K562 (cell line): ENCODE data around the gene EPHB6. TPM values are rescaled to one million over a fixed set of nuclear protein-coding genes. Genes with fewer than 3 reads are reported as not detected.

Experiments used
- ATAC-seq: fragments of 200-7000 bp; cut with Tn5 transposase; 3 replicates; pipeline ENCODE4 v1.9.1; 2020; ENCODE audit warnings: moderate library complexity
- BruUV-seq: library from RNA; stranded (reverse); fragments of 400-500 nt; replicated peaks from 2 replicates; lab custom pipeline; 2021; lab: Mats Ljungman, UMichigan
- CTCF ChIA-PET: fragments of 300-600 bp; formaldehyde crosslinking; extraction: SDS; loops from one replicate; lab custom pipeline; 2021; ENCODE audit warnings: low intra/inter-chr PET ratio; lab: Yijun Ruan, JAX
- POLR2A ChIA-PET: fragments of 300-600, 350-650 bp; sonication (Branson Sonifier 250); formaldehyde crosslinking; extraction: SDS; loops from one replicate; lab custom pipeline; 2021; ENCODE audit warnings: antibody characterized with exemption, inconsistent platforms; lab: Yijun Ruan, JAX
- DNase-seq, 4 experiments: peaks; one replicate each; pipeline versions ENCODE4 v3.0.0 to v3.0.0-alpha.2; 2011 to 2018; ENCODE audit warnings: low spot score in 3 of 4, mixed read lengths in 3 of 4; ENCODE audit errors: extremely low read depth in 1 of 4
- FAIRE-seq: peaks from 2 replicates; lab custom pipeline; 2011; peaks lifted over from hg19 to GRCh38; lab: Jason Lieb, UNC
- H2AFZ ChIP-seq: 2 replicates; pipeline ENCODE4 v1.6.0; 2011; ENCODE audit warnings: low read depth, low read length, control low read depth, inconsistent platforms
- H3K27ac ChIP-seq: fragments of 200-600 bp; 3 replicates; pipeline ENCODE4 v1.8.0; 2011; ENCODE audit warnings: low read depth, mild to moderate bottlenecking, control low read depth, inconsistent platforms, low read length, moderate library complexity, mixed read lengths; ENCODE audit errors: extremely low read depth
- H3K27me3 ChIP-seq, 2 experiments: fragments of 300-600 bp in 1 of 2; 2 replicates in 1 of 2; 3 replicates in 1 of 2; pipeline versions ENCODE4 v1.6.0 to v1.8.0; 2011; ENCODE audit warnings: inconsistent platforms in 2 of 2, low read length in 2 of 2, mild to moderate bottlenecking in 1 of 2, mixed read lengths in 1 of 2, moderate library complexity in 1 of 2; ENCODE audit not compliant: control insufficient read depth in 2 of 2, insufficient read depth in 2 of 2
- H3K36me3 ChIP-seq: fragments of 300-600 bp; 3 replicates; pipeline ENCODE4 v1.8.0; 2011; ENCODE audit warnings: mild to moderate bottlenecking, low read length, inconsistent platforms; ENCODE audit not compliant: control insufficient read depth, insufficient read depth
- H3K4me1 ChIP-seq, 2 experiments: fragments of 200-600 bp in 1 of 2; replicated peaks in 1 of 2; 2 replicates in 1 of 2; 3 replicates in 1 of 2; pipeline versions ENCODE4 v1.5.1 to v1.8.0; 2011; ENCODE audit warnings: inconsistent platforms in 2 of 2, low read length in 2 of 2, mild to moderate bottlenecking in 1 of 2, mixed read lengths in 1 of 2, moderate library complexity in 1 of 2; ENCODE audit not compliant: control insufficient read depth in 2 of 2, insufficient read depth in 2 of 2
- H3K4me2 ChIP-seq: 2 replicates; pipeline ENCODE4 v1.6.1; 2011; ENCODE audit warnings: low read length, control low read depth, inconsistent platforms, mixed read lengths; ENCODE audit not compliant: insufficient read depth
- H3K4me3 ChIP-seq: fragments of 200-600 bp; sonication (generic), shearing (Covaris generic); 2 replicates; pipeline ENCODE4 v1.5.1; 2016; ENCODE audit warnings: control low read depth, inconsistent platforms
- H3K79me2 ChIP-seq: fragments of 200-600 bp; 3 replicates; pipeline ENCODE4 v1.8.0; 2011; ENCODE audit warnings: low read length, inconsistent platforms; ENCODE audit not compliant: control insufficient read depth, insufficient read depth
- H3K9ac ChIP-seq, 2 experiments: 2 replicates each; pipeline versions ENCODE4 v1.6.0 to v1.6.1; 2011; ENCODE audit warnings: low read depth in 2 of 2, low read length in 2 of 2, control low read depth in 1 of 2, inconsistent platforms in 1 of 2, mild to moderate bottlenecking in 1 of 2, mixed read lengths in 1 of 2; ENCODE audit not compliant: insufficient read depth in 1 of 2
- H3K9me1 ChIP-seq: one replicate; pipeline ENCODE4 v1.6.0; 2011; ENCODE audit warnings: inconsistent platforms, mild to moderate bottlenecking, low read length, moderate library complexity; ENCODE audit not compliant: control insufficient read depth, insufficient read depth
- H3K9me3 ChIP-seq: replicated peaks from 2 replicates; pipeline ENCODE4 v1.5.1; 2011; ENCODE audit warnings: low read depth, low read length, inconsistent platforms; ENCODE audit not compliant: control insufficient read depth, insufficient read depth
- H4K20me1 ChIP-seq: replicated peaks from 2 replicates; pipeline ENCODE4 v1.6.1; 2011; ENCODE audit warnings: low read length, inconsistent platforms, mixed read lengths; ENCODE audit not compliant: control insufficient read depth, insufficient read depth
- HMGN3 ChIP-seq: IDR thresholded peaks from 2 replicates; pipeline ENCODE4 v1.6.1; 2011; ENCODE audit warnings: borderline replicate concordance, low read depth, mild to moderate bottlenecking, mixed read lengths, low read length; ENCODE audit not compliant: insufficient read length; ENCODE audit errors: extremely low read depth
- NRF1 ChIP-seq, 2 experiments: fragments of 450-650 bp; IDR thresholded peaks in 1 of 2; conservative IDR thresholded peaks in 1 of 2; 2 replicates each; pipeline ENCODE4 v1.6.1; 2014; ENCODE audit warnings: mild to moderate bottlenecking in 2 of 2
- RFX7 ChIP-seq: fragments of 250-450 bp; sonication (Bioruptor Pico); IDR thresholded peaks from 2 replicates; pipeline ENCODE4 v1.5.1; 2021; ENCODE audit warnings: mild to moderate bottlenecking
- STAG1 ChIP-seq: sonication (generic); formaldehyde crosslinking; IDR thresholded peaks from 2 replicates; pipeline ENCODE4 v1.5.0; 2020; ENCODE audit warnings: missing genetic modification reagents, borderline replicate concordance
- TBL1XR1 ChIP-seq, 2 experiments: IDR thresholded peaks; 2 replicates each; pipeline ENCODE4 v1.6.1; 2012; ENCODE audit warnings: improper control_type of control experiment in 2 of 2, low read length in 2 of 2, mild to moderate bottlenecking in 1 of 2
- TCF3 ChIP-seq: sonication (generic); formaldehyde crosslinking; IDR thresholded peaks from 2 replicates; pipeline ENCODE4 v1.4.0; 2020; ENCODE audit warnings: mild to moderate bottlenecking, missing genetic modification reagents
- TCFL5 ChIP-seq: fragments of 250-450 bp; sonication (Bioruptor Pico); conservative IDR thresholded peaks from 2 replicates; pipeline ENCODE4 v1.6.1; 2021; ENCODE audit warnings: mild to moderate bottlenecking, moderate library complexity, matching md5 sums
- ZNF324 ChIP-seq: fragments of 250-450 bp; sonication (Bioruptor Pico); IDR thresholded peaks from 2 replicates; pipeline ENCODE4 v1.4.0; 2020; ENCODE audit warnings: mild to moderate bottlenecking
- ZNF551 ChIP-seq: fragments of 250-450 bp; sonication (Bioruptor Pico); IDR thresholded peaks from 2 replicates; pipeline ENCODE4 v1.5.0; 2021; ENCODE audit warnings: mild to moderate bottlenecking, moderate library complexity
- ZNF76 ChIP-seq: fragments of 250-450 bp; sonication (Bioruptor Pico); IDR thresholded peaks from 2 replicates; pipeline ENCODE4 v1.4.0; 2020; ENCODE audit warnings: mild to moderate bottlenecking, moderate library complexity, borderline replicate concordance
- ZNF785 ChIP-seq: fragments of 250-450 bp; sonication (Bioruptor Pico); IDR thresholded peaks from 2 replicates; pipeline ENCODE4 v1.4.0; 2020; ENCODE audit warnings: mild to moderate bottlenecking
- WGBS: fragments of 100-300 bp; shearing (Covaris generic); methylation state at CpG from one replicate; pipeline ENCODE4 v1.1.6; 2016; ENCODE audit warnings: low coverage, mixed read lengths; ENCODE audit not compliant: insufficient coverage; ENCODE audit errors: missing lambda C conversion rate; 5-methylcytosine and 5-hydroxymethylcytosine counted together
- in situ Hi-C: fragments of 300-500 bp; cut with MboI; formaldehyde crosslinking; loops from 4 replicates; pipeline ENCODE4 v1.15.0; 2018; ENCODE audit warnings: inconsistent platforms, mixed read lengths
- intact Hi-C: fragments of 100-400 bp; cut with micrococcal nuclease; formaldehyde crosslinking; loops from 2 replicates; pipeline ENCODE4 v1.14.2; 2022
- polyA plus RNA-seq, 8 experiments: library from polyadenylated mRNA; depleted of rRNA in 4 of 8; stranded (reverse) in 5 of 8; unstranded in 3 of 8; fragments of >200 nt; fragmentation: Nextera tagmentation in 2 of 8; fragmentation: Illumina TruSeq in 1 of 8; extraction: Ambion mirVana in 2 of 8; extraction: Trizol in 1 of 8; gene quantifications; 2 replicates each; pipeline versions ENCODE4 v1.2.1 to v1.2.3, GENCODE V29; 2011 to 2014; ENCODE audit warnings: inconsistent platforms in 1 of 8, missing spikeins in 1 of 8
- total RNA-seq, 7 experiments: library from RNA; depleted of rRNA in 6 of 7; stranded (reverse); fragments of >200 nt in 6 of 7; fragmentation: Illumina TruSeq in 2 of 7; extraction: Trizol in 2 of 7; gene quantifications; 2 replicates each; pipeline versions ENCODE4 v1.2.1 to v1.2.3, GENCODE V29; 2011 to 2021; ENCODE audit warnings: low replicate concordance in 1 of 7
- TF ChIP-seq, protein P1 (sequence below): fragments of 250-450 bp; sonication (Bioruptor Pico); IDR thresholded peaks from 2 replicates; pipeline ENCODE4 v1.4.0; 2020; ENCODE audit warnings: mild to moderate bottlenecking, moderate library complexity
- TF ChIP-seq, protein P2 (sequence below): fragments of 250-450 bp; sonication (Bioruptor Pico); IDR thresholded peaks from 2 replicates; pipeline ENCODE4 v1.8.0; 2022; ENCODE audit warnings: moderate library complexity, mild to moderate bottlenecking, inconsistent platforms
- TF ChIP-seq, protein P3 (sequence below), 2 experiments: IDR thresholded peaks; 2 replicates each; pipeline ENCODE4 v1.6.1; 2012; ENCODE audit warnings: improper control_type of control experiment in 2 of 2, low read depth in 2 of 2, low read length in 2 of 2, borderline replicate concordance in 1 of 2
- TF ChIP-seq, protein P4 (sequence below), 2 experiments: fragments of 250-450 bp in 1 of 2; fragments of 450-650 bp in 1 of 2; sonication (Bioruptor Pico) in 1 of 2; IDR thresholded peaks; 2 replicates each; pipeline versions ENCODE4 v1.6.1 to v1.8.0; 2016 to 2021; ENCODE audit warnings: mild to moderate bottlenecking in 2 of 2, moderate library complexity in 2 of 2, missing compliant biosample characterization in 1 of 2, missing genetic modification characterization in 1 of 2

EPHB6 gene
- total and polyA plus RNA-seq, 9 of the 15 experiments (the other 6 are each of a cell fraction or from before 2014, with no cell fraction given), result 1.4 to 123 (median 7.6) TPM

DNA sequence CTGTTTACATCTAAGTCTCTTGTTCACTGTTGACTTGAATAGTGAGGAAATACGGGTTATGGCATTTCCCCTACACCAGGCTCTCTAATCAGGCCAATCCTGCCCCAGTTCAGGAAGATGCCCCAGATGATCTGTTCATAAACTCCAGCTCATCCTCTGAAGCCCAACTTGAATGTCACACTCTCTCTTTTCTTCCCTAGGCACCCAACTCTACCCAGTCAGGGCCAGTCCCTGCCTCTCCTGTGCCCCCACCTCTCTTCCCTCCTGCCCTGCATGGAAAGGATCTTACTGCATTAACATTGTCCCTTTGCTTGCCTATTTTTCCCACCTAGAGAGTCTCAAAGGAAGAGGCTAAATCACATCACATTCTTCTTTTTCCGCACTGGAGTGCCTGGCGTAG, 41.3 kb downstream of the EPHB6 start:
- H3K9me3 ChIP-seq, result no peaks in the 10 kb centered on the region
- no peak overlapping the region for H3K4me3 ChIP-seq
- H2AFZ ChIP-seq, result no peak overlapping the region
- no peaks in the 10 kb centered on the region for H3K4me1 ChIP-seq
- no peak overlapping the region for H3K27ac ChIP-seq
- no peak overlapping the region for H3K4me2 ChIP-seq
- CTCF ChIA-PET, result no interaction called here
- DNase-seq, result no peak
- H3K27me3 ChIP-seq, result peaks cover 17 to 49% of the 10 kb centered on the region in 2 experiments
- WGBS, result 0% methylated on average over 3 of the region's 3 CpGs
- H3K9me1 ChIP-seq, result peaks cover 2% of the 10 kb centered on the region
- no peak for FAIRE-seq
- POLR2A ChIA-PET, result interaction anchor here (0.6 to 1.5 kb wide), 3 partner anchors 9 to 34 kb away, joined by 3 to 6 read pairs (median 3); no protein-coding TSS in a partner anchor
- peaks cover 10% of the 10 kb centered on the region; the same call in 1 of the 2 replicates for H4K20me1 ChIP-seq
- BruUV-seq, result no TSS peak
- ATAC-seq, result no peak
- H3K9ac ChIP-seq, result no peak overlapping the region
- intact Hi-C loops (no loop called here), in situ Hi-C loops (no loop called here)
- H3K79me2 ChIP-seq, result no peaks in the 10 kb centered on the region
- H3K36me3 ChIP-seq, result no peaks in the 10 kb centered on the region
- TF ChIP-seq, protein P1, sequence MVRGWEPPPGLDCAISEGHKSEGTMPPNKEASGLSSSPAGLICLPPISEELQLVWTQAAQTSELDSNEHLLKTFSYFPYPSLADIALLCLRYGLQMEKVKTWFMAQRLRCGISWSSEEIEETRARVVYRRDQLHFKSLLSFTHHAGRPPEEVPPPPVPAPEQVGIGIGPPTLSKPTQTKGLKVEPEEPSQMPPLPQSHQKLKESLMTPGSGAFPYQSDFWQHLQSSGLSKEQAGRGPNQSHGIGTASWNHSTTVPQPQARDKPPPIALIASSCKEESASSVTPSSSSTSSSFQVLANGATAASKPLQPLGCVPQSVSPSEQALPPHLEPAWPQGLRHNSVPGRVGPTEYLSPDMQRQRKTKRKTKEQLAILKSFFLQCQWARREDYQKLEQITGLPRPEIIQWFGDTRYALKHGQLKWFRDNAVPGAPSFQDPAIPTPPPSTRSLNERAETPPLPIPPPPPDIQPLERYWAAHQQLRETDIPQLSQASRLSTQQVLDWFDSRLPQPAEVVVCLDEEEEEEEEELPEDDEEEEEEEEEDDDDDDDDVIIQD, result no peak
- no peak for TF ChIP-seq STAG1 (CRISPR knock-in tag)
- TF ChIP-seq, protein P2, sequence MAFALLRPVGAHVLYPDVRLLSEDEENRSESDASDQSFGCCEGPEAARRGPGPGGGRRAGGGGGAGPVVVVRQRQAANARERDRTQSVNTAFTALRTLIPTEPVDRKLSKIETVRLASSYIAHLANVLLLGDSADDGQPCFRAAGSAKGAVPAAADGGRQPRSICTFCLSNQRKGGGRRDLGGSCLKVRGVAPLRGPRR (CRISPR knock-in tag), result no peak
- TF ChIP-seq, protein P3, sequence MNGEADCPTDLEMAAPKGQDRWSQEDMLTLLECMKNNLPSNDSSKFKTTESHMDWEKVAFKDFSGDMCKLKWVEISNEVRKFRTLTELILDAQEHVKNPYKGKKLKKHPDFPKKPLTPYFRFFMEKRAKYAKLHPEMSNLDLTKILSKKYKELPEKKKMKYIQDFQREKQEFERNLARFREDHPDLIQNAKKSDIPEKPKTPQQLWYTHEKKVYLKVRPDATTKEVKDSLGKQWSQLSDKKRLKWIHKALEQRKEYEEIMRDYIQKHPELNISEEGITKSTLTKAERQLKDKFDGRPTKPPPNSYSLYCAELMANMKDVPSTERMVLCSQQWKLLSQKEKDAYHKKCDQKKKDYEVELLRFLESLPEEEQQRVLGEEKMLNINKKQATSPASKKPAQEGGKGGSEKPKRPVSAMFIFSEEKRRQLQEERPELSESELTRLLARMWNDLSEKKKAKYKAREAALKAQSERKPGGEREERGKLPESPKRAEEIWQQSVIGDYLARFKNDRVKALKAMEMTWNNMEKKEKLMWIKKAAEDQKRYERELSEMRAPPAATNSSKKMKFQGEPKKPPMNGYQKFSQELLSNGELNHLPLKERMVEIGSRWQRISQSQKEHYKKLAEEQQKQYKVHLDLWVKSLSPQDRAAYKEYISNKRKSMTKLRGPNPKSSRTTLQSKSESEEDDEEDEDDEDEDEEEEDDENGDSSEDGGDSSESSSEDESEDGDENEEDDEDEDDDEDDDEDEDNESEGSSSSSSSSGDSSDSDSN (IDR thresholded peaks at IDR 0.05; ENCODE audit: borderline replicate concordance in 1 of 2, low read depth in 2 of 2, low read length in 2 of 2), result no peak
- no peak for TF ChIP-seq ZNF551 (CRISPR knock-in tag)
- TF ChIP-seq NRF1 (conservative IDR thresholded peaks at IDR 0.05 in 1 of 2, IDR thresholded peaks at IDR 0.05 in 1 of 2), result no peak
- no peak for TF ChIP-seq HMGN3
- TF ChIP-seq, protein P4, sequence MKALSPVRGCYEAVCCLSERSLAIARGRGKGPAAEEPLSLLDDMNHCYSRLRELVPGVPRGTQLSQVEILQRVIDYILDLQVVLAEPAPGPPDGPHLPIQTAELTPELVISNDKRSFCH (CRISPR knock-in tag; IDR thresholded peaks at IDR 0.05), result no peak
- TF ChIP-seq, protein P4 (tag; IDR thresholded peaks at IDR 0.05), result no peak
- TF ChIP-seq ZNF785 (CRISPR knock-in tag), result no peak
- TF ChIP-seq ZNF76 (CRISPR knock-in tag), result no peak
- no peak for TF ChIP-seq TCF3 (CRISPR knock-in tag)
- no peak for TF ChIP-seq TBL1XR1 (IDR thresholded peaks at IDR 0.05; ENCODE audit: low read length in 2 of 2)
- no peak for TF ChIP-seq ZNF324 (CRISPR knock-in tag)
- no peak for TF ChIP-seq TCFL5
- no peak for TF ChIP-seq RFX7 (CRISPR knock-in tag)
